Uterus (tissue), 2 donors: ENCODE data around the gene MYO9B.

Experiments
- POLR2A ChIP-seq, 2 donors: fragments of 450-650 bp; IDR thresholded peaks; one replicate each; pipeline ENCODE4 v1.6.1; 2016; ENCODE audit warnings: antibody characterized with exemption in 2 of 2, mild to moderate bottlenecking in 1 of 2, moderate library complexity in 1 of 2
- TF ChIP-seq, protein P1 (sequence below), 4 experiments: fragments of 200-600 bp in 2 of 4; fragments of 450-650 bp in 2 of 4; sonication (generic) in 2 of 4; IDR thresholded peaks; one replicate each; pipeline ENCODE4 v1.5.1; 2016 to 2019; ENCODE audit warnings: antibody characterized with exemption in 4 of 4, mild to moderate bottlenecking in 2 of 4, moderate library complexity in 1 of 4

DNA sequence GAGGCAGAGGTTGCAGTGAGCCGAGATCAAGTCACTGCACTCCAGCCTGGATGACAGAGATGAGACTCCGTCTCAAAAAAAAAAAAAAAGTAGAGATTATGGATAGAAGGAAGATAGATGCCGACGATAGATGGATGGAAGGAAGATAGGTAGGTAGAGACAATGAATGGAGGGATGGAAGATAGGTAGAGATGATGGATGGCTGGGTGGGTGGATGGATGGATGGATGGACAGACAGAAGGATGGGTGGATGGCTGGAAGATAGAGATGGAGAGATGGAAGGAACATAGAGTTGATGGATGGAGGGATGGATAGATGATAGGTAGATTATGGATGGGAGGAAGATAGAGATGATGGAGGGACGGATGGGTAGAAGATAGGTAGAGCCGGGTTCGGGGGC lies 121.0 kb downstream of the MYO9B start:
- TF ChIP-seq, protein P1, sequence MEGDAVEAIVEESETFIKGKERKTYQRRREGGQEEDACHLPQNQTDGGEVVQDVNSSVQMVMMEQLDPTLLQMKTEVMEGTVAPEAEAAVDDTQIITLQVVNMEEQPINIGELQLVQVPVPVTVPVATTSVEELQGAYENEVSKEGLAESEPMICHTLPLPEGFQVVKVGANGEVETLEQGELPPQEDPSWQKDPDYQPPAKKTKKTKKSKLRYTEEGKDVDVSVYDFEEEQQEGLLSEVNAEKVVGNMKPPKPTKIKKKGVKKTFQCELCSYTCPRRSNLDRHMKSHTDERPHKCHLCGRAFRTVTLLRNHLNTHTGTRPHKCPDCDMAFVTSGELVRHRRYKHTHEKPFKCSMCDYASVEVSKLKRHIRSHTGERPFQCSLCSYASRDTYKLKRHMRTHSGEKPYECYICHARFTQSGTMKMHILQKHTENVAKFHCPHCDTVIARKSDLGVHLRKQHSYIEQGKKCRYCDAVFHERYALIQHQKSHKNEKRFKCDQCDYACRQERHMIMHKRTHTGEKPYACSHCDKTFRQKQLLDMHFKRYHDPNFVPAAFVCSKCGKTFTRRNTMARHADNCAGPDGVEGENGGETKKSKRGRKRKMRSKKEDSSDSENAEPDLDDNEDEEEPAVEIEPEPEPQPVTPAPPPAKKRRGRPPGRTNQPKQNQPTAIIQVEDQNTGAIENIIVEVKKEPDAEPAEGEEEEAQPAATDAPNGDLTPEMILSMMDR (IDR thresholded peaks at IDR 0.05), result no peak
- TF ChIP-seq POLR2A (IDR thresholded peaks at IDR 0.05), result no peak
